Thoracic aorta (tissue), 2 donors: Measurements from ENCODE around the gene DALRD3. TPM values are rescaled to one million over a fixed set of nuclear protein-coding genes. Genes with fewer than 3 reads are reported as not detected.
A peak's percentile ranks its signal among the peaks of the same experiment; 100 is the strongest.

Experiments used
- ATAC-seq: fragments of 150-250 bp; one replicate; pipeline ENCODE4 v1.8.0; 2017; ENCODE audit warnings: low read depth; ENCODE audit not compliant: insufficient number of reproducible peaks, low FRiP score
- DNase-seq: peaks from one replicate; pipeline ENCODE4 v3.0.0-alpha.2; 2020; ENCODE audit warnings: low spot score
- H3K27ac ChIP-seq, 2 donors: fragments of 200-600 bp; sonication (generic); 1 replicate in 1 of 2; 2 replicates in 1 of 2; pipeline ENCODE4 v1.5.1; 2016; ENCODE audit warnings: mild to moderate bottlenecking in 2 of 2, moderate library complexity in 2 of 2
- H3K27me3 ChIP-seq: fragments of 200-600 bp; sonication (generic); replicated peaks from 2 replicates; pipeline ENCODE4 v1.6.0; 2016; ENCODE audit warnings: mild to moderate bottlenecking; ENCODE audit not compliant: insufficient read depth
- H3K36me3 ChIP-seq: fragments of 200-600 bp; sonication (generic); one replicate; pipeline ENCODE4 v1.5.1; 2016
- H3K4me1 ChIP-seq, 2 donors: fragments of 200-600 bp; sonication (generic); 1 replicate in 1 of 2; 2 replicates in 1 of 2; pipeline versions ENCODE4 v1.5.1 to v1.6.0; 2016; ENCODE audit warnings: low read depth in 2 of 2, mild to moderate bottlenecking in 1 of 2; ENCODE audit not compliant: control insufficient read depth in 1 of 2
- H3K4me3 ChIP-seq: fragments of 200-600 bp; sonication (generic); 2 replicates; pipeline ENCODE4 v1.5.1; 2016; ENCODE audit warnings: mild to moderate bottlenecking
- H3K9me3 ChIP-seq: fragments of 200-600 bp; sonication (generic); 2 replicates; pipeline ENCODE4 v1.5.1; 2016
- total RNA-seq, 2 donors: library from RNA; depleted of rRNA; stranded (reverse); fragments of >200 nt; gene quantifications; one replicate each; pipeline versions ENCODE4 v1.1.0 to v1.2.3, GENCODE V29; 2016
- TF ChIP-seq, protein P1 (sequence below): fragments of 200-600 bp; sonication (generic); IDR thresholded peaks from one replicate; pipeline ENCODE4 v1.5.1; 2019; ENCODE audit warnings: antibody characterized with exemption

DALRD3 gene
- total RNA-seq, 2 donors from 2014 or later = 16.8 to 36.8 TPM

DNA sequence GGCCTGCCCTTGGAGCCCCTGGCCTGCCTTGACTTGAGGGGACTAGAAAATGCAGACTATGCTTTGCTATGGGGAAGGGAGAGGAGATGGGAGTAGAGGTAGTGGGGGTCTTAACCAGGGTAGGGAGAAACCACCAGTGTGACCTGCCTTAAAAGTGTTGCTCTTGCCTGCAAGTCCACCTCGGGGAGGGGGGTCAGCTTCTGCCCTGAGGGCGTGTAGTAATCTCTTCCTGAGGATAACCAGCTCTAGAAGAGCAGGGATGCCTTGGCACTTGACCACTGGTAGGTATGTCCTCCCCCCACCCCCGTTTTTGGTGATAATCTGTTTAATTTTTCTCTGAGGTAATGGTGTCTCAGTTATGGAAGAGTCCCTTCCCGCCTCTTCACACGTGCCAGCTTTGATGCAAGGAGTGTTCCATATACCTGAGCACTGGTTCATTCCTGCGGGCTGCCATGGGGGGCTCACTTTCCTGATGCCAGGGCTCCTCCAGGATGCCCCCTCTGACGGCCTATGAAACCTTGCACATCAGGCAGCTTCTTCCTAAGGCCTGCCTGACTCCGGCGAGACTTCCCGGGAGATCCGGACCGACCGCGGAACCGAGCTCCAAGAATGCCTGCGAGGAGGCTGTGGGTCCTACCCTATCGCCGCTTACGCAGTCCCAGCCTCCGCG is 29.1 kb downstream of the DALRD3 start:
- H3K9me3 ChIP-seq = no peaks in the 10 kb centered on the region
- peaks cover 9 to 32% of the 10 kb centered on the region in 2 donors for H3K4me1 ChIP-seq
- TF ChIP-seq, protein P1, sequence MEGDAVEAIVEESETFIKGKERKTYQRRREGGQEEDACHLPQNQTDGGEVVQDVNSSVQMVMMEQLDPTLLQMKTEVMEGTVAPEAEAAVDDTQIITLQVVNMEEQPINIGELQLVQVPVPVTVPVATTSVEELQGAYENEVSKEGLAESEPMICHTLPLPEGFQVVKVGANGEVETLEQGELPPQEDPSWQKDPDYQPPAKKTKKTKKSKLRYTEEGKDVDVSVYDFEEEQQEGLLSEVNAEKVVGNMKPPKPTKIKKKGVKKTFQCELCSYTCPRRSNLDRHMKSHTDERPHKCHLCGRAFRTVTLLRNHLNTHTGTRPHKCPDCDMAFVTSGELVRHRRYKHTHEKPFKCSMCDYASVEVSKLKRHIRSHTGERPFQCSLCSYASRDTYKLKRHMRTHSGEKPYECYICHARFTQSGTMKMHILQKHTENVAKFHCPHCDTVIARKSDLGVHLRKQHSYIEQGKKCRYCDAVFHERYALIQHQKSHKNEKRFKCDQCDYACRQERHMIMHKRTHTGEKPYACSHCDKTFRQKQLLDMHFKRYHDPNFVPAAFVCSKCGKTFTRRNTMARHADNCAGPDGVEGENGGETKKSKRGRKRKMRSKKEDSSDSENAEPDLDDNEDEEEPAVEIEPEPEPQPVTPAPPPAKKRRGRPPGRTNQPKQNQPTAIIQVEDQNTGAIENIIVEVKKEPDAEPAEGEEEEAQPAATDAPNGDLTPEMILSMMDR = no peak
- no peaks in the 10 kb centered on the region for H3K27me3 ChIP-seq
- peaks cover 11% of the 10 kb centered on the region for H3K36me3 ChIP-seq
- ATAC-seq (no peak), DNase-seq (no peak)
- peak overlapping the region; percentile 88 for H3K4me3 ChIP-seq
- H3K27ac ChIP-seq = peak overlapping the region; percentile 93 to 95

DNA sequence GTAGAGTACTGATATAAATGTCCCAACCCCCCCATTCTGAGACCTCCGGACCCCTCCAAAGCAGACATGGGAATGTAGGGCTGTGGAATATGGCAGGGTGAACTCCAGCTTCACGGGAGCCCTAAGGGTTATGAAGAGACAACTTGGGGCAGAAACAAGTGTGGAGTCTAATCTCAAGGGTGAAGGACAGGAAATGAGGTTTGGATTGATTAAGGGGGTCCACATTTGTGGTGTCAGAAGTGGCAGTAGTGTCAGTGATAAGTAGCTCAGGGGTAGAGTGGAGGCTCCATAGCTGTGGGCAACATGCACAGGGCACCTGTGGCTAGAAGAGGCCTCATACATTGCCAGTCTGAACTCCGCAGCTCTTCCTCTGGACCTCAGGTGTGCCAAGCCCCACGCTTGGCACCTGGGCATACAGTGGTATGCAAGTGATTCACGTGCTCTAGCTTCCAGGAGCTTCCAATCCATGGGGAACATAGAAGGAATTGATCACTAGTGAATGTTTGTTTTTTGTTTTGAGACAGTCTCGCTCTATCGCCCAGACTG is 32.5 kb downstream of the DALRD3 start:
- H3K4me3 ChIP-seq = no peak overlapping the region
- DNase-seq (no peak), ATAC-seq (no peak)

GRCh38 chr3:48984663-48985062 is 33.7 kb downstream of the DALRD3 start:
- no peak for ATAC-seq
- H3K36me3 ChIP-seq = peaks cover 49% of the 10 kb centered on the region
- TF ChIP-seq, protein P1 = no peak

More for the DNA sequence above, 32.5 kb downstream of the DALRD3 start:
- Histone ChIP-seq H3K36me3 (peaks cover 38% of the 10 kb centered on the region), H3K9me3 (no peaks in the 10 kb centered on the region), H3K27ac (no peak overlapping the region), H3K27me3 (no peaks in the 10 kb centered on the region), H3K4me1 (peaks cover 0 to 18% of the 10 kb centered on the region in 2 donors)
- TF ChIP-seq, protein P1 = no peak

DNA sequence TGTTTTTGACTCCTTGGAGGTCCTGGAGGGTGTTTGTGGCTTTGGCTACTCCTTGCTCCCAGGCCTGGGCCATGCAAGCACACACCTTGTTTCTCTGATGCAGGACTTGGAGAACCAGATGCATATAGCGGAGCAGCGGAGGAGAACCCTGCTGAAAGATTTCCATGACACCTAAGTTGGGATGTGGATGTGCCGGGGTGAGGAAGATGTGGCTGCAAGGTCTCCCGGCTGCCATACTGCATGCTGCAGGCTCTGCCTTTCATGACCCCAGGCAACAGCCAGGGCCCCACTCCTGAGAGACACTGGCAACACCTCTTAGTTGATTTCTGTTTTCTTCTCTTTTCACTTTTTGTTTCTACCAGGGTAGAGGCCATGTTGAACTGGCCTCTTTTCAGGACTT is 35.3 kb downstream of the DALRD3 start:
- H3K9me3 ChIP-seq = no peaks in the 10 kb centered on the region
- DNase-seq (no peak), ATAC-seq (no peak)
- peaks cover 0 to 4% of the 10 kb centered on the region in 2 donors for H3K4me1 ChIP-seq
- peaks cover 62% of the 10 kb centered on the region for H3K36me3 ChIP-seq
- no peak overlapping the region for H3K27ac ChIP-seq
- TF ChIP-seq, protein P1 = no peak
- H3K4me3 ChIP-seq = no peak overlapping the region
- no peaks in the 10 kb centered on the region for H3K27me3 ChIP-seq

More at GRCh38 chr3:48984663-48985062, 33.7 kb downstream of the DALRD3 start:
- no peak for DNase-seq
- Histone ChIP-seq H3K27ac (no peak overlapping the region), H3K27me3 (no peaks in the 10 kb centered on the region), H3K4me1 (peaks cover 0 to 16% of the 10 kb centered on the region in 2 donors), H3K4me3 (no peak overlapping the region), H3K9me3 (no peaks in the 10 kb centered on the region)

DNA sequence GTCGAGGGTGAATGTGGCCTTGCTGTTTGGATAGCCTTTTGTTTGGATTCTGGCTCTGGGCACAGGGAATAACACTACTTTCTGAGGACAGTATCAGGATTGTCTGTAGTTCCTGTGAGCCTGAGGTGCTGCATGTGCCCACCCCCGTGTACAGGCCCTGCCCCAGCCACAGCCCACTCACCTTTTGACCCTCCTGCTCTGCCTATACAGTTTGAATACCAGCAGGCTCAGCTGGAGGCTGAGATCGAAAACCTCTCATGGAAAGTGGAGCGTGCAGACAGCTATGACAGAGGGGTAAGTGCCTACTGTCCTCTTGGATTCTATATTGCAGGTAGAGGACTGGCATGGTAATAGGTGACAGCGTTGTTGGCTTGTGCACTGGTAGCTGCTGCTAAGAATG is 35.7 kb downstream of the DALRD3 start:
- Histone ChIP-seq H3K9me3 (no peaks in the 10 kb centered on the region), H3K27me3 (no peaks in the 10 kb centered on the region), H3K36me3 (peaks cover 66% of the 10 kb centered on the region), H3K27ac (no peak overlapping the region), H3K4me1 (no peaks in the 10 kb centered on the region), H3K4me3 (no peak overlapping the region)
- TF ChIP-seq, protein P1 = no peak
- ATAC-seq (no peak), DNase-seq (no peak)
